ENCODE data around the gene IGFBP6.

GRCh38 chr12:53053218-53054111 is 44.0 kb upstream of the IGFBP6 start:
- TF ChIP-seq POLR2A (IDR thresholded peaks at IDR 0.05) (no peak), CTCF (IDR thresholded peaks at IDR 0.05) (peak; percentile 42 to 88 (median 72))

Data from thyroid gland (tissue), 4 donors.